Measurements from ENCODE around the gene RGS6. TPM values are rescaled to one million over a fixed set of nuclear protein-coding genes. Genes with fewer than 3 reads are reported as not detected.

Gene RGS6
- total RNA-seq, 3 donors from 2014 or later, result 3.4 to 9.2 (median 4.5) TPM

DNA sequence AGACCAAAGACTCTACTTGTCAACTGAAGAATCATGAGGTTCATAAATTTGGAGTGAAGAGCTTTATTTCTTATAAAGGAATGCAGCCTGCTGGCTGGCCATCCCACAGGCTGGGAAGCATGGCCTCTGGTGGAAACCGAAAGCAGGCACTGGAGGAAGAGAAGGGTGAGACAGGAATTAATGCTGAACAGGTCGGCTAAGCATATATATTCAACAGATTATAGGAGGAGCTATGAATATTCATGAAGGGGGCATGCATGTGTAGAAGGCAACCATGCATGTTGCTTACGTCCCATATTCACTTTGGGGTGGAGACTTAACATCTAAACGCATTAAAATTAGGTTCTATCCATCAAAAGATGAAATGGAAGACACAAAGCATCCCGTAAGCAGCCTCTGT lies 20.6 kb upstream of the RGS6 start:
- no peaks in the 10 kb centered on the region for H3K27me3 ChIP-seq
- H3K27ac ChIP-seq, result no peak overlapping the region
- no peaks in the 10 kb centered on the region for H3K9me3 ChIP-seq
- TF ChIP-seq CTCF (IDR thresholded peaks at IDR 0.05) (no peak), POLR2A (IDR thresholded peaks at IDR 0.05) (no peak), POLR2AphosphoS5 (IDR thresholded peaks at IDR 0.05) (no peak)
- H3K4me3 ChIP-seq, result no peak overlapping the region
- no peaks in the 10 kb centered on the region for H3K4me1 ChIP-seq
- intact Hi-C loops (cut with DNase I; ENCODE audit: low total_unique reads), result no loop called here
- H3K36me3 ChIP-seq, result no peaks in the 10 kb centered on the region
- DNase-seq (ENCODE audit: low spot score in 2 of 2), result no peak

GRCh38 chr14:71913342-71913741 lies 18.9 kb upstream of the RGS6 start:
- no peaks in the 10 kb centered on the region for H3K36me3 ChIP-seq
- intact Hi-C loops (cut with DNase I; ENCODE audit: low total_unique reads), result no loop called here
- no peaks in the 10 kb centered on the region for H3K27me3 ChIP-seq
- no peaks in the 10 kb centered on the region for H3K4me1 ChIP-seq
- H3K27ac ChIP-seq, result no peak overlapping the region
- H3K4me3 ChIP-seq, result no peak overlapping the region
- H3K9me3 ChIP-seq, result no peaks in the 10 kb centered on the region
- TF ChIP-seq POLR2A (IDR thresholded peaks at IDR 0.05) (no peak), POLR2AphosphoS5 (IDR thresholded peaks at IDR 0.05) (no peak), CTCF (IDR thresholded peaks at IDR 0.05) (no peak)
- no peak for DNase-seq (ENCODE audit: low spot score in 2 of 2)

GRCh38 chr14:71918955-71919354 lies 13.3 kb upstream of the RGS6 start:
- Histone ChIP-seq H3K36me3 (no peaks in the 10 kb centered on the region), H3K9me3 (no peaks in the 10 kb centered on the region), H3K4me3 (no peak overlapping the region), H3K27me3 (no peaks in the 10 kb centered on the region), H3K4me1 (no peaks in the 10 kb centered on the region), H3K27ac (no peak overlapping the region)
- DNase-seq (ENCODE audit: low spot score in 2 of 2), result no peak
- TF ChIP-seq CTCF (IDR thresholded peaks at IDR 0.05) (no peak), POLR2AphosphoS5 (IDR thresholded peaks at IDR 0.05) (no peak), POLR2A (IDR thresholded peaks at IDR 0.05) (no peak)
- intact Hi-C loops (cut with DNase I; ENCODE audit: low total_unique reads), result no loop called here

DNA sequence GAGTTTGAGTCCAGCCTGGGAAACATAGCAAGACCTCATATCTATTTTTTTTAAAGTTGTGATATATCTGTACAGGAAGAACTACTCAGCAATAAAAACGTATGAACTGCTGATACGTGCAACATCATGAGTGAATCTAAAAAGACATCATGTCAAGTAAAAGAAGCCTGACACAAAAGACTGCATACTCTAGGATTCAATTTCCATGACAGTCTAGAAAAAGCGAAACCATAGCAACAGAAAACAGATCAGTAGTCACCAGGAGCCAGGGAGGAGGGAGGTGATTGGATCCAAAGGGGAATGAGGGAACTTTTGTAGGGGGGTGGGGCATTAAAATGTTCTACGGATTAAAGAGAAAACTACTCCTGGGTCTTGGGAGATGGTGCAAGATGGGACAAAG lies 8.7 kb upstream of the RGS6 start:
- no peaks in the 10 kb centered on the region for H3K27me3 ChIP-seq
- H3K27ac ChIP-seq, result no peak overlapping the region
- intact Hi-C loops (cut with DNase I; ENCODE audit: low total_unique reads), result no loop called here
- TF ChIP-seq CTCF (IDR thresholded peaks at IDR 0.05) (no peak), POLR2AphosphoS5 (IDR thresholded peaks at IDR 0.05) (no peak), POLR2A (IDR thresholded peaks at IDR 0.05) (no peak)
- DNase-seq (ENCODE audit: low spot score in 2 of 2), result no peak
- no peaks in the 10 kb centered on the region for H3K36me3 ChIP-seq
- no peaks in the 10 kb centered on the region for H3K4me1 ChIP-seq
- no peaks in the 10 kb centered on the region for H3K9me3 ChIP-seq
- H3K4me3 ChIP-seq, result no peak overlapping the region

GRCh38 chr14:71931492-71932228 lies 569 bp upstream of the RGS6 start:
- intact Hi-C loops (cut with DNase I; ENCODE audit: low total_unique reads), result no loop called here
- Histone ChIP-seq H3K4me1 (no peaks in the 10 kb centered on the region), H3K27ac (no peak overlapping the region), H3K36me3 (no peaks in the 10 kb centered on the region), H3K9me3 (no peaks in the 10 kb centered on the region), H3K4me3 (peak overlapping the region; percentile 32 to 68 (median 50)), H3K27me3 (peaks cover 0 to 17% of the 10 kb centered on the region in 2 donors)
- no peak for TF ChIP-seq POLR2A (IDR thresholded peaks at IDR 0.05)
- TF ChIP-seq POLR2AphosphoS5 (IDR thresholded peaks at IDR 0.05), result no peak
- no peak for TF ChIP-seq CTCF (IDR thresholded peaks at IDR 0.05)
- DNase-seq (ENCODE audit: low spot score in 2 of 2), result no peak

All from breast epithelium (tissue), 4 donors.